HPDE6-E6E7 (cell line): ENCODE data around the gene ACKR3.

ENCODE experiments used
- DNase-seq: peaks from one replicate; pipeline ENCODE4 v3.0.0; 2011; ENCODE audit warnings: missing footprints; ENCODE audit errors: extremely low spot score

Gene ACKR3

GRCh38 chr2:236608188-236608525 lies 38.5 kb downstream of the ACKR3 start:
- DNase-seq: no peak

GRCh38 chr2:236608710-236609109 lies 39.1 kb downstream of the ACKR3 start:
- no peak for DNase-seq

DNA sequence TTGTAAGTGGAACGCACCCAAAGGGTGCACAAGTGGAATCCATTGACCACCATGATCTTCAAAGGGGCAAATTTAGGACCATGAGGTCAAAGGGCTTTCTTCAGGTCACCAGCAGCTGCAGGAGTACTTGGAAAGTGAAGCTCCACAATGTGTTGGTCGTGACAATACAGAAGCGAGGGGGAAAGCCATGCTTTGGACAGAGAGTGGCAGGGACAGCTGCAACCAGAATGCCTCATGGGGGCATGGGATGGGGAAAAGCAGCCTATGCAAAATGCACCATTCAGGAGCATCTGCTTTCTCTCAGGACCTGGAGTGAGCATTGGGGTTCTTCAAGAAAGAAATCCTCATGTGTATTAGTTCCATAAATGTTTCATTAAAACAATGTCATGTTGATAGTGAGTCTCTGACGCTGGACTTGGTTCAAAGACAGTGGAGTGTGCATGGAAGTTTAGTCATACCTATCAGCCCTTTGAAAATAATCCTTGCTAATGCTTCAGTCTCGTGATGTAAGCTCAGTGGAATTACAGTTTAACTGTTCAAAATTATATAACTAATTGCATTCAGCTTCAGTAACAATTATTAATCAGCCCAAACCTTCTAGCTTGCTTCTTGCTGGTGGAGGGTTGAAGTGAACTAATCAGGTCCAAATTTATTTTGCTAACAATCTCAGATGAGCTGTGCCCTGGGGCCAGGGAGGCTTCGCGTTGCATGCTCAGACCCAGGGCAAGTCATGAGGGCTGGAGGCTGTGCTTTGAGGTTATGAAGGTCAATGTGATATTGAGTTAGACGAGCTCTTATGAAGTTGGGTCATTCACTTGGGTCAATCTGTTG lies 41.6 kb downstream of the ACKR3 start:
- no peak for DNase-seq

GRCh38 chr2:236612737-236613136 lies 43.1 kb downstream of the ACKR3 start:
- DNase-seq: no peak

DNA sequence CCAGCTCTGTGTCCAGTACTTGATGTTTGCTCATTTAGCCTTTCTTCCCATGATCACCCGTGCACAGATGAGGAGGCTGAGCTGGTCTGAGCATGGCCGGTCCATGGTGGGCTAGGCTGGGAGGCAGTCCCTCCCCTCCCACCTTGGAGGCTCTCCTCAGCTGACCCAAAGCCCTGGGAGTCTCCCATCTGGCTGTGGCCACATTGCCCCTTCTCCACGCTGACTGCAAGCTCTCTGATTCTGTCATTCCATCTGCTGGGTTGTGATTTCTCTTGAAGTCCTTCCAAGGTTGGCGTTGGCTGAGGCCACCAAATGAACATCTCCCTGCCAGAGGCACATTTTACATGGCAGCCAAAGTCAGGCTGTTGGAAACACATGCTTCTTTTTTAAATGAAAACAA lies 44.0 kb downstream of the ACKR3 start:
- DNase-seq: no peak

GRCh38 chr2:236614551-236614950 lies 44.9 kb downstream of the ACKR3 start:
- no peak for DNase-seq

DNA sequence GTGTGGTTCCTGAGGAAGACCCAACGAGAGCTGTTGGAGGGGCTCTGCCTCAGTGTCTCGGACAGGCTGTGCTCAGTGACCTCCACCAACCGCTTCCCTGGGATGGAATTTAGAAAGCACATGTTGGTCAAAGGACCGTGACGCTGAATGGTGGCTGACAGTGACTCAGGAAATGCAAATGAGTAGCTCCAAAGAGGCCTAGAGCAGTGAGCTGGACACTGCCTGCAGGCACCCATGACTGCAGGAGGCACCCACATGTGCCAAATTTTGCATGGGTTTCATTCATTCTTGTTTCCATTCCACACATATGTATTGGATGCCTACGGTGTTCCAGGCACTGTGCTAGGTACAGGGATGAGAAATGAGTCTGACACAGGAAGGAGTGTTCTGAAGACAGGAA lies 46.4 kb downstream of the ACKR3 start:
- no peak for DNase-seq

- DNase-seq: no peak
These were observed 47.0 kb downstream of the ACKR3 start for GRCh38 chr2:236616624-236617023.

GRCh38 chr2:236617221-236617737 lies 47.7 kb downstream of the ACKR3 start:
- no peak for DNase-seq

- DNase-seq: no peak
These were observed 48.2 kb downstream of the ACKR3 start for GRCh38 chr2:236617796-236618195.

GRCh38 chr2:236618370-236618769 lies 48.7 kb downstream of the ACKR3 start:
- no peak for DNase-seq

DNA sequence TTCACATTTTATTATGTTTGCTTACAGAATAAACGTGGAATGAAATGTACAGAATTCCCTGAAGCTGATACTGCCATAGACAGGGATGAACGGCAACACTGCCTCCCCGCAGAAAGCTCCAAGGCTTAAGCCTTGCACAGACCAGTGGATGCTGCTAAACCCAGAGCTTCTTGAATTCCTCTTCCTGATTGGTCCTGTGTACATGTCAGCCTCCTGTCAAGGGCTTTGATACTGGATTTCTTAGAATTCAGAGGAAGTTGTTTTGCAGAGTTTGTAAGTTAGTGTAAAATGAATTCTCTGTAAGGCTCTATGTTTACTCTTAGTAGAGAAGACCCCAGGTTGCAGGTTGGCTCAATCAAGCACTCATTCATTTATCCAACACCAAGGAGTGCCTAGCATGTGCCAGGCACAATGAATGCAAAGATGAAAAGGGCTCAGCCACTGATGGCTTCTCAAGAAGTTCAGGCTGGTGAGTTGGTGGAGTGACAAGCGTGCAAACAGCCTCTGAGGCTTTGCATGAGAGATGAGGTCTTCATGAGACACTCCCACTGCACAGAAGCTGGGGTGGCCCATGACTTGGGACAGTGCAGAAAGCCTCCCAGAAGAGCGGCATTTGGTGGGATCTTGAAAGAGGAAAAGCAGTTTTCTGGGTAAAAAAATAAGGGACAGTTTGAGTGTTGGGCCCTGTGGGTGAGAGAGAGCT lies 50.4 kb downstream of the ACKR3 start:
- no peak for DNase-seq

DNA sequence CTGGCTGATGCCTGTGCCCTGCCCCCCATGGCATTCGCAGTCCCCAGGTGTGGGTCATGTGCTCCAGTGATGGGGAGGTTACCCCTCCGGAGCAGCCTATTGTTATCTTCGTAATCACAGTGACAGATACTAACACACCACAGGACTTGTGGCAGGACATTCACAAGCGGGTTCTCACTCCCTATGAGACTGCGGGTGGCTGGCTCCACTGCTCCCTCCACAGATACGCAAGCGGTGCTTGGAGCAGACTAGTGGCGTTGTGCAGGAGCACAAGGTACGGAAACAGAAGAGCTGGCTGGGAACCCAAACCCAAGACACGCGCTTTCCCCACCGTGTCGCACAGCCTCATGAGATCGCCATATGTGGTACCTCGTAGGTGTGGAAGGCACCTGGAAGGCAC lies 52.2 kb downstream of the ACKR3 start:
- DNase-seq: no peak

GRCh38 chr2:236622201-236622600 lies 52.6 kb downstream of the ACKR3 start:
- no peak for DNase-seq

DNA sequence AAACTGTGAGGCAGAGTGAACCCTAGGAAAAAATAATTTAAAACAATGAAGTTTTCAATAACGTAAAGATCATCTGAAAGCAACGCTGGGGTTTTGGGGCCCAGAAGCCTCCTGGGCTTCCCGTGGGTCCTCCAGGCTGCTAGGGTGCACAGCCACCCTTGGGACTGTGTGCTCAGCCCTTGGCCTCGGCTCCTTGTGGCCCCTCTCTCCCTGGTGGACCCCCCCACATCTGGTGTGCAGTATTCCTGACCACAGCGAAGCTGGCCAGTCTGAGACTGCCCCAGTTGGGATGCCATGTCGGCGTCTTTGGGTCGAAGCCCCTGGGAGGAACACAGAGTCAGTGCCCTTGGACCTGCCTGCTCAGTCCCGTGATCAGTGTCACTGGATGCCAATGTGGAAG lies 53.0 kb downstream of the ACKR3 start:
- no peak for DNase-seq

DNA sequence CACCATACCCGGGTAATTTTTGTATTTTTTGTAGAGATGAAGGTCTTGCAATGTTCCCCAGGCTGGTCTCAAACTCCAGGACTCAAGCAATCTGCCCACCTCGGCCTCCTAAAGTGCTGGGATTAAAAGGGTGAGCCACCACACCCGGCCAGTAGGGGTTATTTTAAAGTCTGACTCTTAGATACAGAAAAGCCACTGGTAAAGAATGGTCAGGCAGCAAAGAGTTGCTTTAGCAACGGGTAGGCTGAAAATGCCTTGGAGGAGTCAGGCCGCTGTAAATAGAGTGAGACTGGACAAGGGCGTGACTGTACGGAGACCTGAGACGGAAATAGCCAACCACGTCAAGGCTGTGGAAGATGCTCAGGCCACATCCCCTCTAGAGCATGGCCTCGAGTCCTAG lies 54.2 kb downstream of the ACKR3 start:
- DNase-seq: no peak

DNA sequence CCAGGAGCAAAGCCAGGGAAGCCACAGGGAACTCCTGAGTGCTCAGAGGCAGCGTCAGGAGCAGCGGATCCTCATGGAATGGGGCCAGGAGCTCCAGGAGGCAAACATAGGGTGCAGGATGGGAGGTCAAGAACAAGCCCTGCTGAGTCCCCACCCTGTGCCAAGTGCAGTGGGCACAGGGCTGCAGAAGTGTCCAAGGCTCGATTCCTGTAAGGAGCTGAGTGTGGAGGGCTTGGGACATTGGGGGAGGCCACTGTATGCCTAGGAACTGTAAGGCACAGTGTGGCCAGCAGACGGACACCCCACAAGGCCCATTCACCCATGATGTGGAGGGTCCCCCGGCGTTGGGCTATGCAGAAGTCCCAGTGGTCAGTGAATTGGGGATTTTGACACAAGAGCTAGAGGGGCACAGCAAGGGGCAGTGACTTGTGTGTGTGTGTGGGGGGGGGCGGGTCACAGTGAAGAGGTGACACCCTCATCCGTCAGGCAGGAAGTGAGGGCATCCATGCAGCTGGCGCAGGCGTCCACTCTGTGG lies 55.6 kb downstream of the ACKR3 start:
- no peak for DNase-seq

GRCh38 chr2:236626391-236627150 lies 56.9 kb downstream of the ACKR3 start:
- DNase-seq: no peak

DNA sequence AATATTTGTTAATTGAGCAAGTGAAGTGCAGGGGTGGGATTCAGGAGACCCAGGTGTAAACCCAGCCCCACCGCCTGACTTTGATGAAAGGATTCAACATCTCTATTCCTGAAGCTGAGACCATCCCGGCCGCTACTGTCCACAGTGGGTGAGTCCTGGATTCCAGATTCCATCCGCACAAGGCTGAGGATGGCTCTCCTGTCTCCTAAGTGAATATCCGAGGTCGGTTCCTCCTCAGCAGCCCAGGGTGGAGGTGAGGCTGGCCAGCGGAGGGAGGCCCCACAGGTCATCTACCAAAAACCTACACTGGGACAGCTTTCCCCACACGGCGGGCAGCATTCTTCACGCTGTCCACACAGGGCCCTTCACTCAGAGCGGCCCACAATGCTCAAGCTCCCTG lies 57.6 kb downstream of the ACKR3 start:
- DNase-seq: no peak

- DNase-seq: no peak
These were observed 58.2 kb downstream of the ACKR3 start for GRCh38 chr2:236627841-236628240.

GRCh38 chr2:236628256-236628901 lies 58.8 kb downstream of the ACKR3 start:
- DNase-seq: no peak
